Measurements from ENCODE around the gene SLC24A3. TPM values are rescaled to one million over a fixed set of nuclear protein-coding genes. Genes with fewer than 3 reads are reported as not detected.
"Not testable (repeated sequence)": the region's sequence is repeated elsewhere in the genome, so short reads cannot be mapped to it uniquely, and the experiment has no call there.

SLC24A3 gene
- total and polyA plus RNA-seq, 2 experiments from 2014 or later: 0.81 to 2.5 TPM

DNA sequence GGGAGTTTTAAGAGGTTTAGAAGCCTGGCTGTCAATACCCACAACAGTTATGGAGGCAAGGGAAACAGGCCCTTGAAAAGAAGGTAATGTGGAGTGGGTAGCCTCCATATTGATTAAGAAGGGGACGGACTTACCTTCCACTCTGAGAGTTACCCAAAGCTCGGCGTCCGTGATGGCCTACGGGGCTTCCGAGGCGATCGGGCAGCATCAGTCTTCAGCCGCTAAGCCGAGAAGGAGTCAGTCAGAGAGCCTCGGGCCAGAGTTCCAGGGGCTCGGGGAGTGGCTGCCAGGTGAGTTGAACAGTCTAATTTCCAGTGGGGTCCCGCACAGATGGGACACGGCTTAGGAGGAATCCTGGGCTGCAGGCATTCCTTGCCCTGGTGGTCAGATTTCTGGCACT, 541.8 kb downstream of the SLC24A3 start:
- not testable (repeated sequence) for H3K4me2 ChIP-seq; H3K27ac Mint-ChIP-seq; H3K79me2 ChIP-seq (replicated peaks; ENCODE audit: insufficient read depth); H3K9me2 ChIP-seq (ENCODE audit: insufficient read depth); H3K27ac ChIP-seq (ENCODE audit: low read depth); H3K36me3 ChIP-seq (ENCODE audit: insufficient read depth); H3K9me3 Mint-ChIP-seq; DNase-seq (ENCODE audit: low spot score); H3K4me1 ChIP-seq (ENCODE audit: insufficient read depth); H3K4me3 Mint-ChIP-seq; H4K20me1 ChIP-seq (replicated peaks; ENCODE audit: insufficient read depth); ATAC-seq; H3K36me3 Mint-ChIP-seq (ENCODE audit: low read depth); H3K4me3 ChIP-seq; H2AFZ ChIP-seq; H3F3A ChIP-seq (replicated peaks; ENCODE audit: low read depth)
- peaks cover 11% of the 10 kb centered on the region for H3K4me1 Mint-ChIP-seq
- H3K27me3 ChIP-seq (ENCODE audit: insufficient read depth): peaks cover 29% of the 10 kb centered on the region
- H3K27me3 Mint-ChIP-seq (ENCODE audit: insufficient read depth, low read depth, poor library complexity): peaks cover 30% of the 10 kb centered on the region

GRCh38 chr20:19756761-19757486, 544.5 kb downstream of the SLC24A3 start:
- Histone ChIP-seq H4K20me1 (replicated peaks; ENCODE audit: insufficient read depth) (no peaks in the 10 kb centered on the region), H3F3A (replicated peaks; ENCODE audit: low read depth) (no peaks in the 10 kb centered on the region; the same call in 1 of the 2 replicates), H3K79me2 (replicated peaks; ENCODE audit: insufficient read depth) (no peaks in the 10 kb centered on the region), H3K27ac (ENCODE audit: low read depth) (no peak overlapping the region), H2AFZ (peak overlapping the region; percentile 100), H3K36me3 (ENCODE audit: insufficient read depth) (no peaks in the 10 kb centered on the region), H3K9me2 (ENCODE audit: insufficient read depth) (no peaks in the 10 kb centered on the region), H3K27me3 (ENCODE audit: insufficient read depth) (peaks cover 39% of the 10 kb centered on the region), H3K4me3 (peak overlapping the region; percentile 98), H3K4me2 (peak overlapping the region; percentile 99), H3K4me1 (ENCODE audit: insufficient read depth) (peaks cover 10% of the 10 kb centered on the region)
- Mint-ChIP-seq H3K4me3 (peak overlapping the region; percentile 95), H3K27me3 (ENCODE audit: insufficient read depth, low read depth, poor library complexity) (peaks cover 34% of the 10 kb centered on the region), H3K27ac (no peak overlapping the region), H3K36me3 (ENCODE audit: low read depth) (no peaks in the 10 kb centered on the region), H3K4me1 (peaks cover 9% of the 10 kb centered on the region), H3K9me3 (no peaks in the 10 kb centered on the region)
- ATAC-seq (no peak), DNase-seq (ENCODE audit: low spot score) (no peak)
- TF ChIP-seq CREB1 (CRISPR knock-in tag; IDR thresholded peaks at IDR 0.05; ENCODE audit: low read depth): no peak
- TF ChIP-seq POLR2AphosphoS5 (IDR thresholded peaks at IDR 0.05; ENCODE audit: low read depth): no peak
- TF ChIP-seq ZNF114 (CRISPR knock-in tag; IDR thresholded peaks at IDR 0.05): no peak
- no peak for TF ChIP-seq EZH2phosphoT487 (IDR thresholded peaks at IDR 0.05; ENCODE audit: unreplicated experiment)
- no peak for TF ChIP-seq REST (IDR thresholded peaks at IDR 0.05; ENCODE audit: unreplicated experiment)
- TF ChIP-seq JUNB (IDR thresholded peaks at IDR 0.05; ENCODE audit: unreplicated experiment): no peak
- TF ChIP-seq ZNF462 (CRISPR knock-in tag; IDR thresholded peaks at IDR 0.05): no peak
- no peak for TF ChIP-seq STAT1 (IDR thresholded peaks at IDR 0.05; ENCODE audit: unreplicated experiment)
